Smooth muscle cell of trachea (primary cell): ENCODE data around the gene STKLD1. TPM values are rescaled to one million over a fixed set of nuclear protein-coding genes. Genes with fewer than 3 reads are reported as not detected.

ENCODE experiments used
- total RNA-seq: library from RNA; depleted of rRNA; stranded (reverse); fragments of >200 nt; gene quantifications from 2 replicates; pipeline ENCODE4 v1.2.1, GENCODE V29; 2014

STKLD1 gene
- total RNA-seq = 1.2 TPM in 2 replicates

GRCh38 chr9:133375724-133376654, at the start of gene STKLD1, which contains the start of gene SURF4:
Gene STKLD1 (plus strand): TSS chr9:133376366. CDS start chr9:133376474, 108 bp downstream.
Gene SURF4 (minus strand): TSS chr9:133376060. CDS start chr9:133375969, 91 bp downstream.

GRCh38 chr9:133335924-133336811, 40.0 kb upstream of the STKLD1 start, which contains the start of gene SURF6:
Gene SURF6 (minus strand): TSS chr9:133336188. CDS start chr9:133336132, 56 bp downstream.

GRCh38 chr9:133347985-133348717, 28.0 kb upstream of the STKLD1 start, which contains the start of the genes MED22 and RPL7A:
Gene MED22 (minus strand): TSS chr9:133348131. CDS start chr9:133346662, 1,469 bp downstream.
Gene RPL7A (plus strand): TSS chr9:133348218. CDS start chr9:133348244, 26 bp downstream.

GRCh38 chr9:133356391-133357091, 19.6 kb upstream of the STKLD1 start, which contains the start of the genes SURF1 and SURF2:
Gene SURF1 (minus strand): TSS chr9:133356487. CDS start chr9:133356453, 34 bp downstream.
Gene SURF2 (plus strand): TSS chr9:133356550. CDS start chr9:133356593, 43 bp downstream.

GRCh38 chr9:133417541-133418461, 41.6 kb downstream of the STKLD1 start, which contains the start of gene REXO4:
Gene REXO4 (minus strand): TSS chr9:133418010. CDS start chr9:133417844, 166 bp downstream.

GRCh38 chr9:133421615-133422542, 45.7 kb downstream of the STKLD1 start, which contains the start of gene ADAMTS13:
Gene ADAMTS13 (plus strand): TSS chr9:133422367. CDS start chr9:133422444, 77 bp downstream.

Other genes starting within 250 kb of the STKLD1 start
- gene GBGT1, start 212.5 kb upstream of the STKLD1 start, total RNA-seq = 3.1 and 5.6 TPM in 2 replicates
- gene OBP2B, start 167.1 kb upstream of the STKLD1 start, total RNA-seq = not detected in 2 replicates
- not detected in 2 replicates for gene ABO, start 101.2 kb upstream of the STKLD1 start, total RNA-seq
- gene SURF6, start 40.2 kb upstream of the STKLD1 start, total RNA-seq = 9.6 and 10.9 TPM in 2 replicates
- gene MED22, start 28.2 kb upstream of the STKLD1 start, total RNA-seq = 17.9 and 21.5 TPM in 2 replicates
- 2,204 and 2,714 TPM in 2 replicates for gene RPL7A, start 28.1 kb upstream of the STKLD1 start, total RNA-seq
- 29.6 and 30.8 TPM in 2 replicates for gene SURF1, start 19.9 kb upstream of the STKLD1 start, total RNA-seq
- gene SURF2, start 19.8 kb upstream of the STKLD1 start, total RNA-seq = 13.5 and 22.2 TPM in 2 replicates
- 459 and 569 TPM in 2 replicates for gene SURF4, start 306 bp upstream of the STKLD1 start, total RNA-seq
- 11.9 and 21.7 TPM in 2 replicates for gene REXO4, start 41.6 kb downstream of the STKLD1 start, total RNA-seq
- gene ADAMTS13, start 46.0 kb downstream of the STKLD1 start, total RNA-seq = 2.2 and 6.0 TPM in 2 replicates
- gene CACFD1, start 83.6 kb downstream of the STKLD1 start, total RNA-seq = 8.7 and 13.4 TPM in 2 replicates
- 13.2 and 14.1 TPM in 2 replicates for gene SLC2A6, start 102.7 kb downstream of the STKLD1 start, total RNA-seq
- gene MYMK, start 148.6 kb downstream of the STKLD1 start, total RNA-seq = not detected in 2 replicates
- gene ADAMTSL2, start 158.3 kb downstream of the STKLD1 start, total RNA-seq = under 0.01 and 0.15 TPM in 2 replicates
- gene FAM163B, start 233.0 kb downstream of the STKLD1 start, total RNA-seq = not detected in 2 replicates